CD1c-positive myeloid dendritic cell (primary cell): ENCODE results near the gene ABHD1.
"Not testable (repeated sequence)": the region's sequence is repeated elsewhere in the genome, so short reads cannot be mapped to it uniquely, and the experiment has no call there.

ENCODE experiments used
- DNase-seq: peaks from one replicate; pipeline ENCODE4 v3.0.0-alpha.2; 2016; ENCODE audit errors: extremely low spot score

The ABHD1 gene

GRCh38 chr2:27164960-27165763, 41.5 kb downstream of the ABHD1 start:
- no peak for DNase-seq

GRCh38 chr2:27170581-27171337, 47.1 kb downstream of the ABHD1 start:
- no peak for DNase-seq

GRCh38 chr2:27171351-27171848, 47.8 kb downstream of the ABHD1 start:
- DNase-seq = no peak

GRCh38 chr2:27174638-27175037, 51.0 kb downstream of the ABHD1 start:
- no peak for DNase-seq

- no peak for DNase-seq
Observed at GRCh38 chr2:27175330-27175729, 51.7 kb downstream of the ABHD1 start.

- not testable (repeated sequence) for DNase-seq
Observed at GRCh38 chr2:27175781-27176180, 52.2 kb downstream of the ABHD1 start.

GRCh38 chr2:27177441-27178351, 54.1 kb downstream of the ABHD1 start:
- no peak for DNase-seq

GRCh38 chr2:27178469-27178868, 54.9 kb downstream of the ABHD1 start:
- DNase-seq = no peak

GRCh38 chr2:27179344-27180000, 55.9 kb downstream of the ABHD1 start:
- no peak for DNase-seq
